SK-N-SH (cell line): ENCODE measurements around the gene SDK1. TPM values are rescaled to one million over a fixed set of nuclear protein-coding genes. Genes with fewer than 3 reads are reported as not detected.

Source experiments
- CTCF ChIA-PET: fragments of 300-600, 350-600 bp; formaldehyde crosslinking; extraction: SDS; loops from one replicate; lab custom pipeline; 2021; lab: Yijun Ruan, JAX
- POLR2A ChIA-PET: fragments of 350-600 bp; sonication (Branson Sonifier 250); formaldehyde crosslinking; extraction: SDS; loops from one replicate; lab custom pipeline; 2020; ENCODE audit warnings: antibody characterized with exemption, inconsistent platforms; lab: Yijun Ruan, JAX
- DNase-seq: peaks from one replicate; pipeline ENCODE4 v3.0.0; 2012
- H2AFZ ChIP-seq: fragments of 200-600 bp; sonication (generic); 2 replicates; pipeline ENCODE4 v1.8.1; 2016; ENCODE audit warnings: antibody characterized with exemption, mild to moderate bottlenecking, low read depth
- H3F3A ChIP-seq: fragments of 200-600 bp; sonication (generic); replicated peaks from 2 replicates; pipeline ENCODE3; 2016; ENCODE audit warnings: antibody characterized with exemption, mild to moderate bottlenecking; ENCODE audit not compliant: insufficient read depth
- H3K27ac ChIP-seq, 2 experiments: fragments of 200-500 bp in 1 of 2; fragments of 200-600 bp in 1 of 2; sonication (Bioruptor generic) in 1 of 2; sonication (generic), shearing (Covaris generic) in 1 of 2; 2 replicates each; pipeline versions ENCODE4 v1.5.1 to v1.6.1; 2014 to 2016; ENCODE audit warnings: low read depth in 2 of 2, inconsistent platforms in 1 of 2, low read length in 1 of 2, mild to moderate bottlenecking in 1 of 2, mixed read lengths in 1 of 2
- H3K27me3 ChIP-seq: fragments of 200-600 bp; sonication (generic), shearing (Covaris generic); 2 replicates; pipeline ENCODE4 v1.6.1; 2016; ENCODE audit warnings: mixed run types; ENCODE audit not compliant: insufficient read depth
- H3K36me3 ChIP-seq, 2 experiments: fragments of 200-500 bp in 1 of 2; fragments of 200-600 bp in 1 of 2; sonication (Bioruptor generic) in 1 of 2; sonication (generic) in 1 of 2; replicated peaks in 1 of 2; 2 replicates each; pipeline versions ENCODE3 to v1.5.1; 2014 to 2016; ENCODE audit warnings: low read length in 1 of 2, mild to moderate bottlenecking in 1 of 2; ENCODE audit not compliant: insufficient read depth in 2 of 2, control insufficient read depth in 1 of 2
- H3K4me1 ChIP-seq, 2 experiments: fragments of 200-500 bp in 1 of 2; fragments of 200-600 bp in 1 of 2; sonication (Bioruptor generic) in 1 of 2; sonication (generic), shearing (Covaris generic) in 1 of 2; 2 replicates each; pipeline versions ENCODE4 v1.5.1 to v1.6.1; 2014 to 2016; ENCODE audit warnings: low read depth in 1 of 2, low read length in 1 of 2, mixed run types in 1 of 2; ENCODE audit not compliant: insufficient read depth in 2 of 2, control insufficient read depth in 1 of 2
- H3K4me2 ChIP-seq: fragments of 200-600 bp; sonication (generic), shearing (Covaris generic); 2 replicates; pipeline ENCODE4 v1.6.1; 2017; ENCODE audit warnings: mixed run types
- H3K4me3 ChIP-seq, 2 experiments: fragments of 200-500 bp in 1 of 2; fragments of 200-600 bp in 1 of 2; sonication (Bioruptor generic) in 1 of 2; sonication (generic), shearing (Covaris generic) in 1 of 2; 2 replicates each; pipeline versions ENCODE4 v1.5.1 to v1.8.1; 2014 to 2016; ENCODE audit warnings: low read depth in 2 of 2, inconsistent platforms in 1 of 2, low read length in 1 of 2, mild to moderate bottlenecking in 1 of 2, mixed read lengths in 1 of 2, moderate library complexity in 1 of 2
- H3K79me2 ChIP-seq: fragments of 200-600 bp; sonication (generic); 2 replicates; pipeline ENCODE4 v1.8.1; 2017; ENCODE audit warnings: mild to moderate bottlenecking; ENCODE audit not compliant: insufficient read depth
- H3K9ac ChIP-seq: fragments of 200-600 bp; sonication (generic); 2 replicates; pipeline ENCODE4 v1.6.1; 2017; ENCODE audit warnings: mixed run types
- H3K9me2 ChIP-seq: fragments of 200-600 bp; sonication (generic); 2 replicates; pipeline ENCODE4 v1.6.1; 2017; ENCODE audit warnings: mixed run types
- H3K9me3 ChIP-seq: fragments of 200-600 bp; sonication (generic); 2 replicates; pipeline ENCODE4 v1.6.1; 2017; ENCODE audit warnings: mixed run types, mild to moderate bottlenecking, moderate library complexity
- H4K20me1 ChIP-seq: fragments of 200-600 bp; sonication (generic); 2 replicates; pipeline ENCODE4 v1.6.1; 2017; ENCODE audit warnings: mild to moderate bottlenecking, mixed run types; ENCODE audit not compliant: insufficient read depth
- CTCF ChIP-seq: fragments of 200-600 bp; sonication (generic); IDR thresholded peaks from 2 replicates; pipeline ENCODE4 v1.6.1; 2017; ENCODE audit warnings: antibody characterized with exemption, mild to moderate bottlenecking, moderate library complexity
- ELF1 ChIP-seq: IDR thresholded peaks from 2 replicates; pipeline ENCODE4 v1.4.0; 2012
- EP300 ChIP-seq, 2 experiments: IDR thresholded peaks; 2 replicates each; pipeline versions ENCODE4 v1.4.0 to v1.6.1; 2012; ENCODE audit warnings: borderline replicate concordance in 1 of 2, low read depth in 1 of 2, low read length in 1 of 2
- EZH2phosphoT487 ChIP-seq: fragments of 200-600 bp; sonication (generic); IDR thresholded peaks from 2 replicates; pipeline ENCODE4 v1.6.1; 2017; ENCODE audit warnings: low read depth, mixed run types, mild to moderate bottlenecking, antibody characterized with exemption, moderate library complexity, borderline replicate concordance
- FOXJ3 ChIP-seq: sonication (generic); formaldehyde crosslinking; IDR thresholded peaks from 2 replicates; pipeline ENCODE4 v1.5.1; 2020; ENCODE audit warnings: mild to moderate bottlenecking, missing genetic modification reagents
- GATA2 ChIP-seq: sonication (generic); formaldehyde crosslinking; IDR thresholded peaks from 2 replicates; pipeline ENCODE4 v1.5.0; 2020; ENCODE audit warnings: mild to moderate bottlenecking, missing genetic modification reagents
- MXI1 ChIP-seq: IDR thresholded peaks from 2 replicates; pipeline ENCODE4 v1.6.1; 2012; ENCODE audit warnings: mild to moderate bottlenecking, low read depth, low read length, improper control_type of control experiment
- NFIC ChIP-seq: IDR thresholded peaks from 2 replicates; pipeline ENCODE4 v1.4.0; 2012; ENCODE audit warnings: borderline replicate concordance
- RAD21 ChIP-seq: IDR thresholded peaks from 2 replicates; pipeline ENCODE4 v1.6.1; 2012; ENCODE audit warnings: mild to moderate bottlenecking, low read length
- RCOR1 ChIP-seq: fragments of 150-350 bp; IDR thresholded peaks from 2 replicates; pipeline ENCODE4 v1.6.1; 2017; ENCODE audit warnings: antibody characterized with exemption, low read length
- RFX5 ChIP-seq: IDR thresholded peaks from 2 replicates; pipeline ENCODE4 v1.6.1; 2012; ENCODE audit warnings: mild to moderate bottlenecking, improper control_type of control experiment, low read length
- SMC3 ChIP-seq: IDR thresholded peaks from 2 replicates; pipeline ENCODE4 v1.6.1; 2012; ENCODE audit warnings: low read depth, low read length, improper control_type of control experiment
- USF2 ChIP-seq: fragments of 150-350 bp; IDR thresholded peaks from 2 replicates; pipeline ENCODE4 v1.6.1; 2017; ENCODE audit warnings: antibody characterized with exemption, low read length, low read depth, borderline replicate concordance
- YY1 ChIP-seq: IDR thresholded peaks from 2 replicates; pipeline ENCODE4 v1.4.0; 2012; ENCODE audit warnings: low read depth, mild to moderate bottlenecking
- WGBS: methylation state at CpG from one replicate; pipeline ENCODE4 v1.1.6; 2017; ENCODE audit warnings: low lambda C conversion rate; 5-methylcytosine and 5-hydroxymethylcytosine counted together
- polyA plus RNA-seq, 3 experiments: library from polyadenylated mRNA; depleted of rRNA; stranded (reverse); fragments of >200 nt; gene quantifications; 2 replicates each; pipeline ENCODE4 v1.2.3, GENCODE V29; 2012
- TF ChIP-seq, protein P1 (sequence below): IDR thresholded peaks from 2 replicates; pipeline ENCODE4 v1.4.0; 2012; ENCODE audit warnings: low read depth, borderline replicate concordance
- TF ChIP-seq, protein P2 (sequence below): IDR thresholded peaks from 2 replicates; pipeline ENCODE4; 2012

SDK1 gene
- polyA plus RNA-seq, 1 of the 3 experiments (the other 2 are of a cell fraction) = 1.2 TPM

GRCh38 chr7:3386423-3387190, 85.6 kb downstream of the SDK1 start (continued):
- TF ChIP-seq EP300 (IDR thresholded peaks at IDR 0.05; ENCODE audit: borderline replicate concordance in 1 of 2, low read depth in 1 of 2, low read length in 1 of 2) = no peak
- no peak for TF ChIP-seq EZH2phosphoT487
- TF ChIP-seq ELF1 = no peak
- TF ChIP-seq FOXJ3 (CRISPR knock-in tag) = no peak
- TF ChIP-seq, protein P1, sequence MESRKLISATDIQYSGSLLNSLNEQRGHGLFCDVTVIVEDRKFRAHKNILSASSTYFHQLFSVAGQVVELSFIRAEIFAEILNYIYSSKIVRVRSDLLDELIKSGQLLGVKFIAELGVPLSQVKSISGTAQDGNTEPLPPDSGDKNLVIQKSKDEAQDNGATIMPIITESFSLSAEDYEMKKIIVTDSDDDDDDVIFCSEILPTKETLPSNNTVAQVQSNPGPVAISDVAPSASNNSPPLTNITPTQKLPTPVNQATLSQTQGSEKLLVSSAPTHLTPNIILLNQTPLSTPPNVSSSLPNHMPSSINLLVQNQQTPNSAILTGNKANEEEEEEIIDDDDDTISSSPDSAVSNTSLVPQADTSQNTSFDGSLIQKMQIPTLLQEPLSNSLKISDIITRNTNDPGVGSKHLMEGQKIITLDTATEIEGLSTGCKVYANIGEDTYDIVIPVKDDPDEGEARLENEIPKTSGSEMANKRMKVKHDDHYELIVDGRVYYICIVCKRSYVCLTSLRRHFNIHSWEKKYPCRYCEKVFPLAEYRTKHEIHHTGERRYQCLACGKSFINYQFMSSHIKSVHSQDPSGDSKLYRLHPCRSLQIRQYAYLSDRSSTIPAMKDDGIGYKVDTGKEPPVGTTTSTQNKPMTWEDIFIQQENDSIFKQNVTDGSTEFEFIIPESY = no peak

DNA sequence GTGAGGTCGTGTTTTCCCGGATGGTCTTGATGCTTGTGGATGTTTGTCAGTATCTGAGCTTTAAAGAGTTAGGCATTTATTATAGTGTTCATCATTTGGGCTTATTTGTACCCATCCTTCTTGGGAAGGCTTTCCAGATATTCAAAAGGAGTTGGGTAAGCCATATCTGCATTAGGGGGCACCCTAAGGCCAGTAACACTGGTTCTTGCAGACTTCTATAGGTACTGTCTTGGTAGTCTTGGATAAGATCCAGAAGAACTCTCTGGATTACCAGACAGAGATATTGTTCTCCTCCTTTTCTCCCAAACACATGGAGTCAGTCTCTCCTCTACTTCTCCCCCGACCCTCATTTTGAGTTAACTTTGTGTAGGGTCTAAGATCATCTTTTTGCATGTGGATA, 92.8 kb downstream of the SDK1 start:
- Histone ChIP-seq H3K9me3 (peaks cover 18% of the 10 kb centered on the region; the same call in 1 of the 2 replicates), H3K27ac (no peak overlapping the region), H2AFZ (no peak overlapping the region), H3K4me1 (no peaks in the 10 kb centered on the region), H3K9me2 (no peaks in the 10 kb centered on the region), H3K27me3 (no peaks in the 10 kb centered on the region), H3K9ac (no peak overlapping the region), H3K36me3 (no peaks in the 10 kb centered on the region), H3K79me2 (no peaks in the 10 kb centered on the region), H4K20me1 (no peaks in the 10 kb centered on the region), H3K4me2 (no peak overlapping the region), H3F3A (no peaks in the 10 kb centered on the region), H3K4me3 (no peak overlapping the region)
- DNase-seq = no peak
- ChIA-PET CTCF (interaction anchor here (1.2 to 1.6 kb wide), 2 partner anchors 10 to 20 kb away, joined by 3 to 4 read pairs; no protein-coding TSS in a partner anchor), POLR2A (no interaction called here)
- TF ChIP-seq CTCF (peak; percentile 31), MXI1 (no peak)
- 27% methylated on average over 3 of the region's 3 CpGs for WGBS

DNA sequence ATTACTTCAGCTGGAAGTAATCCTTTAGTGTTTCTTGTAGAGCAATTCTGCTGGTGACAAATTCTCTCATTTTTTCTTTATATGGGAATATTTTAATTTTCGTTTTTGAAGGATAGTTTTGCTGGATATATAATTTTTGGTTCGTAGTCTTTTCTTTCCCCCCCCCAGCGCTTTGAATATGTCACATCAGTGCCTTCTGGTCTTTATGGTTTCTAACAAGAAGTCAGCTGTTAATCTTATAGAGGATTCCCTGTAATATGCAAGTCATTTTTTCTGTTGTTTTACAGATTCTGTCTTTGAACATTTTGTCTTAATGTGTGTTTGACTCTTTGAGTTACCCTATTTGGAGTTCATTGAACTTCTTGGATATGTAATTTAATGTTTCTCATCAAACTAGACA, 96.3 kb downstream of the SDK1 start:
- H3K4me3 ChIP-seq = no peak overlapping the region
- no peaks in the 10 kb centered on the region for H3K27me3 ChIP-seq
- H2AFZ ChIP-seq = no peak overlapping the region
- H3K79me2 ChIP-seq = no peaks in the 10 kb centered on the region
- no peak overlapping the region for H3K9ac ChIP-seq
- CTCF ChIA-PET = interaction anchor here (1.1 kb wide), 1 partner anchor 1082 kb away, joined by 4 read pairs; no protein-coding TSS in a partner anchor
- H3K36me3 ChIP-seq = no peaks in the 10 kb centered on the region
- H3K4me1 ChIP-seq = no peaks in the 10 kb centered on the region
- no peak overlapping the region for H3K27ac ChIP-seq
- H4K20me1 ChIP-seq = no peaks in the 10 kb centered on the region
- H3K9me2 ChIP-seq = no peaks in the 10 kb centered on the region
- WGBS = 58% methylated on average over 3 of the region's 3 CpGs
- no peaks in the 10 kb centered on the region for H3F3A ChIP-seq
- H3K4me2 ChIP-seq = no peak overlapping the region
- POLR2A ChIA-PET = no interaction called here
- DNase-seq = no peak
- peaks cover 18% of the 10 kb centered on the region; the same call in 1 of the 2 replicates for H3K9me3 ChIP-seq
- no peak for TF ChIP-seq EZH2phosphoT487
- TF ChIP-seq GATA2 (CRISPR knock-in tag) = no peak
- TF ChIP-seq YY1 = no peak
- no peak for TF ChIP-seq RAD21
- TF ChIP-seq MXI1 = no peak
- no peak for TF ChIP-seq RCOR1
- TF ChIP-seq, protein P1 = no peak
- TF ChIP-seq, protein P2, sequence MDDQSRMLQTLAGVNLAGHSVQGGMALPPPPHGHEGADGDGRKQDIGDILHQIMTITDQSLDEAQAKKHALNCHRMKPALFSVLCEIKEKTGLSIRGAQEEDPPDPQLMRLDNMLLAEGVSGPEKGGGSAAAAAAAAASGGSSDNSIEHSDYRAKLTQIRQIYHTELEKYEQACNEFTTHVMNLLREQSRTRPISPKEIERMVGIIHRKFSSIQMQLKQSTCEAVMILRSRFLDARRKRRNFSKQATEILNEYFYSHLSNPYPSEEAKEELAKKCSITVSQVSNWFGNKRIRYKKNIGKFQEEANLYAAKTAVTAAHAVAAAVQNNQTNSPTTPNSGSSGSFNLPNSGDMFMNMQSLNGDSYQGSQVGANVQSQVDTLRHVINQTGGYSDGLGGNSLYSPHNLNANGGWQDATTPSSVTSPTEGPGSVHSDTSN = no peak
- no peak for TF ChIP-seq USF2
- no peak for TF ChIP-seq NFIC
- TF ChIP-seq SMC3 = no peak
- TF ChIP-seq RFX5 = no peak
